K562 (cell line): Measurements from ENCODE around the gene MT2A. TPM values are rescaled to one million over a fixed set of nuclear protein-coding genes. Genes with fewer than 3 reads are reported as not detected.

Experiments
- ATAC-seq: fragments of 200-7000 bp; cut with Tn5 transposase; 3 replicates; pipeline ENCODE4 v1.9.1; 2020; ENCODE audit warnings: moderate library complexity
- BruUV-seq: library from RNA; stranded (reverse); fragments of 400-500 nt; replicated peaks from 2 replicates; lab custom pipeline; 2021; lab: Mats Ljungman, UMichigan
- CTCF ChIA-PET: fragments of 300-600 bp; formaldehyde crosslinking; extraction: SDS; loops from one replicate; lab custom pipeline; 2021; ENCODE audit warnings: low intra/inter-chr PET ratio; lab: Yijun Ruan, JAX
- POLR2A ChIA-PET: fragments of 300-600, 350-650 bp; sonication (Branson Sonifier 250); formaldehyde crosslinking; extraction: SDS; loops from one replicate; lab custom pipeline; 2021; ENCODE audit warnings: antibody characterized with exemption, inconsistent platforms; lab: Yijun Ruan, JAX
- DNase-seq, 4 experiments: peaks; one replicate each; pipeline versions ENCODE4 v3.0.0 to v3.0.0-alpha.2; 2011 to 2018; ENCODE audit warnings: low spot score in 3 of 4, mixed read lengths in 3 of 4; ENCODE audit errors: extremely low read depth in 1 of 4
- FAIRE-seq: peaks from 2 replicates; lab custom pipeline; 2011; peaks lifted over from hg19 to GRCh38; lab: Jason Lieb, UNC
- H2AFZ ChIP-seq: 2 replicates; pipeline ENCODE4 v1.6.0; 2011; ENCODE audit warnings: low read depth, low read length, control low read depth, inconsistent platforms
- H3K27ac ChIP-seq: fragments of 200-600 bp; 3 replicates; pipeline ENCODE4 v1.8.0; 2011; ENCODE audit warnings: low read depth, mild to moderate bottlenecking, control low read depth, inconsistent platforms, low read length, moderate library complexity, mixed read lengths; ENCODE audit errors: extremely low read depth
- H3K27me3 ChIP-seq, 2 experiments: fragments of 300-600 bp in 1 of 2; 2 replicates in 1 of 2; 3 replicates in 1 of 2; pipeline versions ENCODE4 v1.6.0 to v1.8.0; 2011; ENCODE audit warnings: inconsistent platforms in 2 of 2, low read length in 2 of 2, mild to moderate bottlenecking in 1 of 2, mixed read lengths in 1 of 2, moderate library complexity in 1 of 2; ENCODE audit not compliant: control insufficient read depth in 2 of 2, insufficient read depth in 2 of 2
- H3K36me3 ChIP-seq: fragments of 300-600 bp; 3 replicates; pipeline ENCODE4 v1.8.0; 2011; ENCODE audit warnings: mild to moderate bottlenecking, low read length, inconsistent platforms; ENCODE audit not compliant: control insufficient read depth, insufficient read depth
- H3K4me1 ChIP-seq, 2 experiments: fragments of 200-600 bp in 1 of 2; replicated peaks in 1 of 2; 2 replicates in 1 of 2; 3 replicates in 1 of 2; pipeline versions ENCODE4 v1.5.1 to v1.8.0; 2011; ENCODE audit warnings: inconsistent platforms in 2 of 2, low read length in 2 of 2, mild to moderate bottlenecking in 1 of 2, mixed read lengths in 1 of 2, moderate library complexity in 1 of 2; ENCODE audit not compliant: control insufficient read depth in 2 of 2, insufficient read depth in 2 of 2
- H3K4me2 ChIP-seq: 2 replicates; pipeline ENCODE4 v1.6.1; 2011; ENCODE audit warnings: low read length, control low read depth, inconsistent platforms, mixed read lengths; ENCODE audit not compliant: insufficient read depth
- H3K4me3 ChIP-seq: fragments of 200-600 bp; sonication (generic), shearing (Covaris generic); 2 replicates; pipeline ENCODE4 v1.5.1; 2016; ENCODE audit warnings: control low read depth, inconsistent platforms
- H3K79me2 ChIP-seq: fragments of 200-600 bp; 3 replicates; pipeline ENCODE4 v1.8.0; 2011; ENCODE audit warnings: low read length, inconsistent platforms; ENCODE audit not compliant: control insufficient read depth, insufficient read depth
- H3K9ac ChIP-seq, 2 experiments: 2 replicates each; pipeline versions ENCODE4 v1.6.0 to v1.6.1; 2011; ENCODE audit warnings: low read depth in 2 of 2, low read length in 2 of 2, control low read depth in 1 of 2, inconsistent platforms in 1 of 2, mild to moderate bottlenecking in 1 of 2, mixed read lengths in 1 of 2; ENCODE audit not compliant: insufficient read depth in 1 of 2
- H3K9me1 ChIP-seq: one replicate; pipeline ENCODE4 v1.6.0; 2011; ENCODE audit warnings: inconsistent platforms, mild to moderate bottlenecking, low read length, moderate library complexity; ENCODE audit not compliant: control insufficient read depth, insufficient read depth
- H3K9me3 ChIP-seq: replicated peaks from 2 replicates; pipeline ENCODE4 v1.5.1; 2011; ENCODE audit warnings: low read depth, low read length, inconsistent platforms; ENCODE audit not compliant: control insufficient read depth, insufficient read depth
- H4K20me1 ChIP-seq: replicated peaks from 2 replicates; pipeline ENCODE4 v1.6.1; 2011; ENCODE audit warnings: low read length, inconsistent platforms, mixed read lengths; ENCODE audit not compliant: control insufficient read depth, insufficient read depth
- FOXJ3 ChIP-seq: sonication (generic); formaldehyde crosslinking; IDR thresholded peaks from 2 replicates; pipeline ENCODE4 v1.4.0; 2020; ENCODE audit warnings: mild to moderate bottlenecking, missing genetic modification reagents
- HIVEP1 ChIP-seq: fragments of 250-450 bp; sonication (Bioruptor Pico); IDR thresholded peaks from 2 replicates; pipeline ENCODE4 v1.4.0; 2020; ENCODE audit warnings: mild to moderate bottlenecking
- MED1 ChIP-seq: sonication (generic); formaldehyde crosslinking; IDR thresholded peaks from 2 replicates; pipeline ENCODE4 v1.8.1; 2023; ENCODE audit warnings: missing genetic modification reagents, borderline replicate concordance
- NBN ChIP-seq: fragments of 450-650 bp; IDR thresholded peaks from 2 replicates; pipeline ENCODE4 v1.6.1; 2016; ENCODE audit warnings: low read depth, mild to moderate bottlenecking
- PCBP1 ChIP-seq: fragments of 200-400 bp; formaldehyde crosslinking; IDR thresholded peaks from 2 replicates; pipeline ENCODE4 v1.6.1; 2018; ENCODE audit warnings: mild to moderate bottlenecking, low read depth, low read length; ENCODE audit not compliant: poor library complexity, severe bottlenecking
- RHOXF2B ChIP-seq: fragments of 250-450 bp; sonication (Bioruptor Pico); conservative IDR thresholded peaks from 2 replicates; pipeline ENCODE4 v1.5.1; 2021
- SIRT6 ChIP-seq: IDR thresholded peaks from one replicate; pipeline ENCODE4 v1.6.1; 2012; ENCODE audit warnings: low read depth, mild to moderate bottlenecking, control low read depth, inconsistent platforms, low read length, moderate library complexity
- TAL1 ChIP-seq: fragments of 450-650 bp; IDR thresholded peaks from 2 replicates; pipeline ENCODE4 v1.6.1; 2016; ENCODE audit warnings: mild to moderate bottlenecking
- ZNF436 ChIP-seq: fragments of 250-450, 450-650 bp; sonication (Bioruptor Pico); formaldehyde crosslinking; IDR thresholded peaks from 2 replicates; pipeline ENCODE4 v1.7.0; 2020; ENCODE audit warnings: mild to moderate bottlenecking
- WGBS: fragments of 100-300 bp; shearing (Covaris generic); methylation state at CpG from one replicate; pipeline ENCODE4 v1.1.6; 2016; ENCODE audit warnings: low coverage, mixed read lengths; ENCODE audit not compliant: insufficient coverage; ENCODE audit errors: missing lambda C conversion rate; 5-methylcytosine and 5-hydroxymethylcytosine counted together
- in situ Hi-C: fragments of 300-500 bp; cut with MboI; formaldehyde crosslinking; loops from 4 replicates; pipeline ENCODE4 v1.15.0; 2018; ENCODE audit warnings: inconsistent platforms, mixed read lengths
- intact Hi-C: fragments of 100-400 bp; cut with micrococcal nuclease; formaldehyde crosslinking; loops from 2 replicates; pipeline ENCODE4 v1.14.2; 2022
- polyA plus RNA-seq, 8 experiments: library from polyadenylated mRNA; depleted of rRNA in 4 of 8; stranded (reverse) in 5 of 8; unstranded in 3 of 8; fragments of >200 nt; fragmentation: Nextera tagmentation in 2 of 8; fragmentation: Illumina TruSeq in 1 of 8; extraction: Ambion mirVana in 2 of 8; extraction: Trizol in 1 of 8; gene quantifications; 2 replicates each; pipeline versions ENCODE4 v1.2.1 to v1.2.3, GENCODE V29; 2011 to 2014; ENCODE audit warnings: inconsistent platforms in 1 of 8, missing spikeins in 1 of 8
- total RNA-seq, 7 experiments: library from RNA; depleted of rRNA in 6 of 7; stranded (reverse); fragments of >200 nt in 6 of 7; fragmentation: Illumina TruSeq in 2 of 7; extraction: Trizol in 2 of 7; gene quantifications; 2 replicates each; pipeline versions ENCODE4 v1.2.1 to v1.2.3, GENCODE V29; 2011 to 2021; ENCODE audit warnings: low replicate concordance in 1 of 7
- TF ChIP-seq, protein P1 (sequence below): sonication (generic); formaldehyde crosslinking; IDR thresholded peaks from 2 replicates; pipeline ENCODE4 v1.8.1; 2023; ENCODE audit warnings: missing genetic modification reagents, mild to moderate bottlenecking, borderline replicate concordance
- TF ChIP-seq, protein P2 (sequence below): fragments of 450-650 bp; formaldehyde crosslinking; IDR thresholded peaks from 2 replicates; pipeline ENCODE4 v1.4.0; 2022; ENCODE audit warnings: mild to moderate bottlenecking, moderate library complexity
- TF ChIP-seq, protein P3 (sequence below): IDR thresholded peaks from 2 replicates; pipeline ENCODE4 v1.6.1; 2012; ENCODE audit warnings: low read depth, low read length, improper control_type of control experiment, borderline replicate concordance

Gene MT2A
- total and polyA plus RNA-seq, 9 of the 15 experiments (the other 6 are each of a cell fraction or from before 2014, with no cell fraction given), result 2.0 to 16.9 (median 8.5) TPM

DNA sequence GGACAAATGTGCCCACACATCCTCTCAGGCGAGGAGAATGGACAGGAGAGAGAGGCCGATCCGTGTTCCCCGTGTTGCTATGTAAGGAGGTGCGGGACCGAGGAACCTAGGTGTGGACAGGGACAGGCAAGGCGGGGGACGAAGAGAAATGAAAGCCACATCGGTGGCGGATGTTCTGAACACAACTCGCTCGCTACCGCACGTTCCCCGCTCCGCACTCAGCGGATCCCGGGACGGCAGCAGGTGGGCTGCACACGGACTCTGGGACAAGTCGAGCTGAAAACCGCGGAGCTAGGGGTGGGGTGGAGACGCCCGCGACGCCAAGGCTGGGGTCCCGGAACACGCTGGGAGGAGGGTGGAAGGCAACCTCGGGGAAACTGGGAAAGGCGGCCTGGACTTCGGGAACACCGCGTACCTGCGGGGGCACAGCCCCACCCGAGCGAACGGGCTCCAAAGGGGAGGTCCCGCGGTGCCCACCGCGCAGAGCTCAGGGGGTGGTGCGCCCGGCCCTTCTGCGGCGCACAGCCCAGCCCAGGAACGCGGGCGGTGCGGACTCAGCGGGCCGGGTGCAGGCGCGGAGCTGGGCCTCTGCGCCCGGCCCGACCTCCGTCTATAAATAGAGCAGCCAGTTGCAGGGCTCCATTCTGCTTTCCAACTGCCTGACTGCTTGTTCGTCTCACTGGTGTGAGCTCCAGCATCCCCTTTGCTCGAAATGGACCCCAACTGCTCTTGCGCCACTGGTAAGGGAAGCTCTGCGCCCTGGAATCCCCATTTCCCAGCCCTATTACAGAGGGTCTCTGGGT lies 17.0 kb downstream of the MT2A start, which contains the start of gene MT1E:
TSS of gene MT1E (plus strand) at position 642 of the 803 bp plus-strand sequence. CDS start at position 713, 71 bp downstream.
- Histone ChIP-seq H3K4me1 (peaks cover 0 to 7% of the 10 kb centered on the region in 2 experiments; a peak in 2 of 5 replicates), H4K20me1 (no peaks in the 10 kb centered on the region), H2AFZ (no peak within 1 kb of the TSS), H3K27ac (no peak within 1 kb of the TSS), H3K9ac (no peak within 1 kb of the TSS), H3K36me3 (no peaks in the 10 kb centered on the region), H3K4me3 (no peak within 1 kb of the TSS), H3K9me1 (no peaks in the 10 kb centered on the region), H3K79me2 (no peaks in the 10 kb centered on the region), H3K27me3 (peaks cover 16 to 36% of the 10 kb centered on the region in 2 experiments; a peak in 4 of 5 replicates), H3K9me3 (no peaks in the 10 kb centered on the region), H3K4me2 (no peak within 1 kb of the TSS)
- POLR2A ChIA-PET, result interaction anchor here (1.0 kb wide), 1 partner anchor 13 kb away, joined by 4 read pairs; no protein-coding TSS in a partner anchor
- DNase-seq (no peak), ATAC-seq (peak; percentile 56; the same call in 2 of the 3 replicates), FAIRE-seq (no peak)
- WGBS, result 23% methylated on average over 42 of the region's 62 CpGs
- BruUV-seq, result no TSS peak
- intact Hi-C loops (no loop called here), in situ Hi-C loops (no loop called here)
- CTCF ChIA-PET, result no interaction called here
- TF ChIP-seq PCBP1 (no peak), MED1 (no peak), NBN (no peak), RHOXF2B (CRISPR knock-in tag) (no peak), ZNF436 (CRISPR knock-in tag) (no peak), HIVEP1 (CRISPR knock-in tag) (no peak), TAL1 (no peak), FOXJ3 (CRISPR knock-in tag) (no peak), SIRT6 (no peak)
- TF ChIP-seq, protein P1, sequence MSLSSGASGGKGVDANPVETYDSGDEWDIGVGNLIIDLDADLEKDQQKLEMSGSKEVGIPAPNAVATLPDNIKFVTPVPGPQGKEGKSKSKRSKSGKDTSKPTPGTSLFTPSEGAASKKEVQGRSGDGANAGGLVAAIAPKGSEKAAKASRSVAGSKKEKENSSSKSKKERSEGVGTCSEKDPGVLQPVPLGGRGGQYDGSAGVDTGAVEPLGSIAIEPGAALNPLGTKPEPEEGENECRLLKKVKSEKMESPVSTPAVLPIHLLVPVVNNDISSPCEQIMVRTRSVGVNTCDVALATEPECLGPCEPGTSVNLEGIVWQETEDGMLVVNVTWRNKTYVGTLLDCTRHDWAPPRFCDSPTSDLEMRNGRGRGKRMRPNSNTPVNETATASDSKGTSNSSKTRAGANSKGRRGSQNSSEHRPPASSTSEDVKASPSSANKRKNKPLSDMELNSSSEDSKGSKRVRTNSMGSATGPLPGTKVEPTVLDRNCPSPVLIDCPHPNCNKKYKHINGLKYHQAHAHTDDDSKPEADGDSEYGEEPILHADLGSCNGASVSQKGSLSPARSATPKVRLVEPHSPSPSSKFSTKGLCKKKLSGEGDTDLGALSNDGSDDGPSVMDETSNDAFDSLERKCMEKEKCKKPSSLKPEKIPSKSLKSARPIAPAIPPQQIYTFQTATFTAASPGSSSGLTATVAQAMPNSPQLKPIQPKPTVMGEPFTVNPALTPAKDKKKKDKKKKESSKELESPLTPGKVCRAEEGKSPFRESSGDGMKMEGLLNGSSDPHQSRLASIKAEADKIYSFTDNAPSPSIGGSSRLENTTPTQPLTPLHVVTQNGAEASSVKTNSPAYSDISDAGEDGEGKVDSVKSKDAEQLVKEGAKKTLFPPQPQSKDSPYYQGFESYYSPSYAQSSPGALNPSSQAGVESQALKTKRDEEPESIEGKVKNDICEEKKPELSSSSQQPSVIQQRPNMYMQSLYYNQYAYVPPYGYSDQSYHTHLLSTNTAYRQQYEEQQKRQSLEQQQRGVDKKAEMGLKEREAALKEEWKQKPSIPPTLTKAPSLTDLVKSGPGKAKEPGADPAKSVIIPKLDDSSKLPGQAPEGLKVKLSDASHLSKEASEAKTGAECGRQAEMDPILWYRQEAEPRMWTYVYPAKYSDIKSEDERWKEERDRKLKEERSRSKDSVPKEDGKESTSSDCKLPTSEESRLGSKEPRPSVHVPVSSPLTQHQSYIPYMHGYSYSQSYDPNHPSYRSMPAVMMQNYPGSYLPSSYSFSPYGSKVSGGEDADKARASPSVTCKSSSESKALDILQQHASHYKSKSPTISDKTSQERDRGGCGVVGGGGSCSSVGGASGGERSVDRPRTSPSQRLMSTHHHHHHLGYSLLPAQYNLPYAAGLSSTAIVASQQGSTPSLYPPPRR (CRISPR knock-in tag), result no peak
- TF ChIP-seq, protein P2, sequence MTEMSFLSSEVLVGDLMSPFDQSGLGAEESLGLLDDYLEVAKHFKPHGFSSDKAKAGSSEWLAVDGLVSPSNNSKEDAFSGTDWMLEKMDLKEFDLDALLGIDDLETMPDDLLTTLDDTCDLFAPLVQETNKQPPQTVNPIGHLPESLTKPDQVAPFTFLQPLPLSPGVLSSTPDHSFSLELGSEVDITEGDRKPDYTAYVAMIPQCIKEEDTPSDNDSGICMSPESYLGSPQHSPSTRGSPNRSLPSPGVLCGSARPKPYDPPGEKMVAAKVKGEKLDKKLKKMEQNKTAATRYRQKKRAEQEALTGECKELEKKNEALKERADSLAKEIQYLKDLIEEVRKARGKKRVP (CRISPR knock-in tag), result no peak
- TF ChIP-seq, protein P3, sequence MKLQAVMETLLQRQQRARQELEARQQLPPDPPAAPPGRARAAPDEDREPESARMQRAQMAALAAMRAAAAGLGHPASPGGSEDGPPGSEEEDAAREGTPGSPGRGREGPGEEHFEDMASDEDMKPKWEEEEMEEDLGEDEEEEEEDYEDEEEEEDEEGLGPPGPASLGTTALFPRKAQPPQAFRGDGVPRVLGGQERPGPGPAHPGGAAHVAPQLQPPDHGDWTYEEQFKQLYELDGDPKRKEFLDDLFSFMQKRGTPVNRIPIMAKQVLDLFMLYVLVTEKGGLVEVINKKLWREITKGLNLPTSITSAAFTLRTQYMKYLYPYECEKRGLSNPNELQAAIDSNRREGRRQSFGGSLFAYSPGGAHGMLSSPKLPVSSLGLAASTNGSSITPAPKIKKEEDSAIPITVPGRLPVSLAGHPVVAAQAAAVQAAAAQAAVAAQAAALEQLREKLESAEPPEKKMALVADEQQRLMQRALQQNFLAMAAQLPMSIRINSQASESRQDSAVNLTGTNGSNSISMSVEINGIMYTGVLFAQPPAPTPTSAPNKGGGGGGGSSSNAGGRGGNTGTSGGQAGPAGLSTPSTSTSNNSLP, result no peak
